ENCODE results near the gene SLIT3.

The SLIT3 gene

Small RNA genes within 50 kb of the gene (small RNA-seq; reads per million reads assigned to genes)
- gene MIR218-2 (2.0 to 5.6 reads per million in 2 experiments), gene MIR585 (0.08 to 0.22 reads per million in 2 experiments), gene RF00019 (0 reads per million in 2 experiments)

Data from SK-N-DZ (cell line).